HepG2 (cell line): ENCODE results near the gene RPS27A. TPM values are rescaled to one million over a fixed set of nuclear protein-coding genes. Genes with fewer than 3 reads are reported as not detected.

Source experiments
- ATAC-seq: fragments of 200-7000 bp; cut with Tn5 transposase; 3 replicates; pipeline ENCODE4 v1.9.1; 2020; ENCODE audit warnings: mild to moderate bottlenecking, moderate library complexity
- BruUV-seq: library from RNA; stranded (reverse); fragments of 400-500 nt; replicated peaks from 2 replicates; lab custom pipeline; 2021; lab: Mats Ljungman, UMichigan
- CTCF ChIA-PET: fragments of 300-600 bp; formaldehyde crosslinking; extraction: SDS; loops from one replicate; lab custom pipeline; 2021; ENCODE audit warnings: low total read pairs, inconsistent platforms, low intra/inter-chr PET ratio; lab: Yijun Ruan, JAX
- POLR2A ChIA-PET: fragments of 350-600 bp; sonication (Branson Sonifier 250); formaldehyde crosslinking; loops from one replicate; lab custom pipeline; 2020; ENCODE audit warnings: antibody characterized with exemption, inconsistent platforms; lab: Yijun Ruan, JAX
- DNase-seq: peaks from one replicate; pipeline ENCODE4 v3.0.0-alpha.2; 2015; ENCODE audit warnings: low spot score
- FAIRE-seq: peaks from 3 replicates; lab custom pipeline; 2011; peaks lifted over from hg19 to GRCh38; lab: Jason Lieb, UNC
- H2AFZ ChIP-seq: one replicate; pipeline ENCODE4 v1.6.1; 2011; ENCODE audit warnings: low read length, inconsistent platforms
- H3K27ac ChIP-seq: fragments of 300-600 bp; 3 replicates; pipeline ENCODE4 v1.8.0; 2011; ENCODE audit warnings: mixed run types, mild to moderate bottlenecking, mixed read lengths, low read length, inconsistent platforms; ENCODE audit not compliant: insufficient read depth; ENCODE audit errors: extremely low read length
- H3K27me3 ChIP-seq, 2 experiments: fragments of 200-600 bp in 1 of 2; 2 replicates in 1 of 2; 3 replicates in 1 of 2; pipeline versions ENCODE4 v1.6.0 to v1.8.0; 2011; ENCODE audit warnings: low read length in 2 of 2, mild to moderate bottlenecking in 2 of 2, moderate library complexity in 2 of 2, inconsistent platforms in 1 of 2; ENCODE audit not compliant: insufficient read depth in 2 of 2, control insufficient read depth in 1 of 2
- H3K36me3 ChIP-seq, 2 experiments: fragments of 200-600 bp in 1 of 2; replicated peaks in 1 of 2; 2 replicates in 1 of 2; 3 replicates in 1 of 2; pipeline versions ENCODE4 v1.5.1 to v1.8.0; 2011; ENCODE audit warnings: low read length in 2 of 2, inconsistent platforms in 1 of 2; ENCODE audit not compliant: insufficient read depth in 2 of 2, control insufficient read depth in 1 of 2
- H3K4me1 ChIP-seq: 2 replicates; pipeline ENCODE4 v1.5.1; 2012; ENCODE audit warnings: low read length, inconsistent platforms; ENCODE audit not compliant: insufficient read depth
- H3K4me2 ChIP-seq: 2 replicates; pipeline ENCODE4 v1.6.0; 2011; ENCODE audit warnings: low read depth, low read length, inconsistent platforms
- H3K4me3 ChIP-seq, 3 experiments: fragments of 200-600 bp in 1 of 3; sonication (generic), shearing (Covaris generic) in 1 of 3; replicated peaks in 1 of 3; 2 replicates each; pipeline ENCODE4 v1.5.1; 2011 to 2016; ENCODE audit warnings: low read length in 3 of 3, inconsistent platforms in 2 of 3, low read depth in 2 of 3, mild to moderate bottlenecking in 2 of 3, control low read depth in 1 of 3, mixed read lengths in 1 of 3; ENCODE audit not compliant: insufficient read depth in 1 of 3
- H3K79me2 ChIP-seq: one replicate; pipeline ENCODE4 v1.6.1; 2011; ENCODE audit warnings: low read length, inconsistent platforms; ENCODE audit not compliant: insufficient read depth
- H3K9ac ChIP-seq: 2 replicates; pipeline ENCODE4 v1.6.0; 2011; ENCODE audit warnings: mild to moderate bottlenecking, low read depth, low read length, inconsistent platforms; ENCODE audit not compliant: insufficient read depth
- H3K9me3 ChIP-seq: 2 replicates; pipeline ENCODE4 v1.5.1; 2012; ENCODE audit warnings: mild to moderate bottlenecking, low read length
- H4K20me1 ChIP-seq: 2 replicates; pipeline ENCODE4 v1.6.0; 2011; ENCODE audit warnings: inconsistent platforms, mild to moderate bottlenecking, low read length, moderate library complexity; ENCODE audit not compliant: insufficient read depth
- ARNTL ChIP-seq: sonication (generic); formaldehyde crosslinking; IDR thresholded peaks from 2 replicates; pipeline ENCODE4 v1.4.0; 2020; ENCODE audit warnings: mild to moderate bottlenecking, missing genetic modification reagents
- HNRNPH1 ChIP-seq: fragments of 200-400 bp; formaldehyde crosslinking; optimal IDR thresholded peaks from 2 replicates; pipeline ENCODE3; 2017; ENCODE audit warnings: mild to moderate bottlenecking, low read depth, low read length
- NFAT5 ChIP-seq: sonication (generic); formaldehyde crosslinking; IDR thresholded peaks from 2 replicates; pipeline ENCODE4 v1.4.0; 2020; ENCODE audit warnings: missing genetic modification reagents
- POLR2A ChIP-seq, 2 experiments: IDR thresholded peaks; 2 replicates each; pipeline ENCODE4 v1.6.1; 2011; ENCODE audit warnings: low read depth in 2 of 2, low read length in 2 of 2, mild to moderate bottlenecking in 1 of 2, moderate library complexity in 1 of 2; ENCODE audit not compliant: insufficient read depth in 1 of 2
- PRPF4 ChIP-seq: fragments of 200-400 bp; formaldehyde crosslinking; IDR thresholded peaks from 2 replicates; pipeline ENCODE4 v1.6.1; 2016; ENCODE audit warnings: low read length, low read depth; ENCODE audit not compliant: poor library complexity, severe bottlenecking
- RBFOX2 ChIP-seq: fragments of 200-400 bp; formaldehyde crosslinking; IDR thresholded peaks from 2 replicates; pipeline ENCODE4 v1.6.1; 2017; ENCODE audit warnings: low read depth, mild to moderate bottlenecking, low read length
- TBX2 ChIP-seq: sonication (generic); formaldehyde crosslinking; IDR thresholded peaks from 2 replicates; pipeline ENCODE4 v1.5.0; 2020; ENCODE audit warnings: missing genetic modification reagents, mild to moderate bottlenecking, borderline replicate concordance
- TCF7L2 ChIP-seq: IDR thresholded peaks from 2 replicates; pipeline ENCODE4 v1.6.1; 2011; ENCODE audit warnings: mild to moderate bottlenecking, low read depth, low read length, moderate library complexity
- ZKSCAN1 ChIP-seq: fragments of 150-350 bp; IDR thresholded peaks from 2 replicates; pipeline ENCODE4 v1.6.1; 2014; ENCODE audit warnings: low read length
- ZMYM3 ChIP-seq: sonication (generic); formaldehyde crosslinking; IDR thresholded peaks from 2 replicates; pipeline ENCODE4 v1.5.1; 2020; ENCODE audit warnings: mild to moderate bottlenecking, missing genetic modification reagents
- ZNF329 ChIP-seq: sonication (generic); formaldehyde crosslinking; IDR thresholded peaks from 2 replicates; pipeline ENCODE4 v1.9.0; 2021; ENCODE audit warnings: low read depth, mild to moderate bottlenecking, missing genetic modification reagents
- ZNF546 ChIP-seq: sonication (generic); formaldehyde crosslinking; conservative IDR thresholded peaks from 2 replicates; pipeline ENCODE4 v1.8.1; 2023; ENCODE audit warnings: mild to moderate bottlenecking, missing genetic modification reagents
- ZNF563 ChIP-seq: sonication (generic); formaldehyde crosslinking; IDR thresholded peaks from 2 replicates; pipeline ENCODE4 v1.8.0; 2022; ENCODE audit warnings: mild to moderate bottlenecking, moderate library complexity, missing genetic modification reagents
- ZNF768 ChIP-seq: sonication (generic); formaldehyde crosslinking; IDR thresholded peaks from 2 replicates; pipeline ENCODE4 v1.4.0; 2020; ENCODE audit warnings: missing genetic modification reagents
- ZSCAN9 ChIP-seq: IDR thresholded peaks from 2 replicates; pipeline ENCODE4 v1.6.1; 2016; ENCODE audit warnings: borderline replicate concordance
- WGBS: methylation state at CpG from one replicate; pipeline ENCODE4 v1.1.6; 2017; ENCODE audit warnings: low lambda C conversion rate; 5-methylcytosine and 5-hydroxymethylcytosine counted together
- in situ Hi-C: cut with HindIII; loops from 2 replicates; pipeline ENCODE4 v1.10.0; 2017; ENCODE audit warnings: low pct_unique_long_range_greater_than_20kb; ENCODE audit not compliant: extremely low pct_ligation_motif_present
- intact Hi-C: fragments of 100-400 bp; cut with micrococcal nuclease; formaldehyde crosslinking; loops from one replicate; pipeline ENCODE4 v1.10.0; 2022; ENCODE audit not compliant: unreplicated experiment
- polyA plus RNA-seq, 8 experiments: library from polyadenylated mRNA; depleted of rRNA in 3 of 8; stranded (reverse) in 7 of 8; unstranded in 1 of 8; fragments of >200 nt; fragmentation: Illumina TruSeq in 4 of 8; extraction: Trizol in 4 of 8; gene quantifications; 2 replicates each; pipeline versions ENCODE4 v1.2.1 to v1.2.3, GENCODE V29; 2011 to 2016; ENCODE audit warnings: low read depth in 4 of 8, missing spikeins in 1 of 8, mixed read lengths in 1 of 8; ENCODE audit not compliant: insufficient read depth in 1 of 8
- total RNA-seq, 5 experiments: library from RNA; depleted of rRNA; stranded (reverse); fragments of >200 nt; fragmentation: Illumina TruSeq; extraction: Trizol; gene quantifications; 2 replicates each; pipeline ENCODE4 v1.2.3, GENCODE V29; 2016; ENCODE audit warnings: low read depth in 1 of 5

Gene RPS27A
- total and polyA plus RNA-seq, 2 of the 13 experiments (the other 11 are each of a cell fraction or from before 2014, with no cell fraction given) = 2,779 to 3,269 TPM

GRCh38 chr2:55224761-55225261 is 7.7 kb upstream of the RPS27A start:
- Histone ChIP-seq H4K20me1 (no peaks in the 10 kb centered on the region), H3K27me3 (no peaks in the 10 kb centered on the region), H3K4me2 (no peak overlapping the region), H3K9ac (no peak overlapping the region), H2AFZ (no peak overlapping the region), H3K9me3 (no peaks in the 10 kb centered on the region), H3K36me3 (peaks cover 2 to 3% of the 10 kb centered on the region in 2 experiments; a peak in 2 of 5 replicates), H3K4me3 (no peak overlapping the region), H3K27ac (no peak overlapping the region), H3K79me2 (peaks cover 6% of the 10 kb centered on the region), H3K4me1 (peaks cover 21% of the 10 kb centered on the region)
- ChIA-PET CTCF (no interaction called here), POLR2A (interaction anchor here (1.1 kb wide), 1 partner anchor 8 kb away, joined by 8 read pairs; the partner anchor contains the start of genes CLHC1 and RPS27A)
- DNase-seq (no peak), FAIRE-seq (no peak), ATAC-seq (peak; percentile 33; the same call in 2 of the 3 replicates)
- intact Hi-C loops = no loop called here
- TF ChIP-seq ZNF768 (CRISPR knock-in tag) (0 out of 2 replicates have a peak, but pooled peaks have one; percentile 10), ZMYM3 (CRISPR knock-in tag) (no peak), ZNF563 (CRISPR knock-in tag) (no peak), POLR2A (IDR thresholded peaks at IDR 0.05; ENCODE audit: insufficient read depth in 1 of 2, low read depth in 2 of 2, low read length in 2 of 2) (no peak), TBX2 (CRISPR knock-in tag) (no peak), RBFOX2 (0 out of 2 replicates have a peak, but pooled peaks have one; percentile 21)
- 96% methylated on average over 19 of the region's 19 CpGs for WGBS
- in situ Hi-C loops = no loop called here
- no TSS peak for BruUV-seq

DNA sequence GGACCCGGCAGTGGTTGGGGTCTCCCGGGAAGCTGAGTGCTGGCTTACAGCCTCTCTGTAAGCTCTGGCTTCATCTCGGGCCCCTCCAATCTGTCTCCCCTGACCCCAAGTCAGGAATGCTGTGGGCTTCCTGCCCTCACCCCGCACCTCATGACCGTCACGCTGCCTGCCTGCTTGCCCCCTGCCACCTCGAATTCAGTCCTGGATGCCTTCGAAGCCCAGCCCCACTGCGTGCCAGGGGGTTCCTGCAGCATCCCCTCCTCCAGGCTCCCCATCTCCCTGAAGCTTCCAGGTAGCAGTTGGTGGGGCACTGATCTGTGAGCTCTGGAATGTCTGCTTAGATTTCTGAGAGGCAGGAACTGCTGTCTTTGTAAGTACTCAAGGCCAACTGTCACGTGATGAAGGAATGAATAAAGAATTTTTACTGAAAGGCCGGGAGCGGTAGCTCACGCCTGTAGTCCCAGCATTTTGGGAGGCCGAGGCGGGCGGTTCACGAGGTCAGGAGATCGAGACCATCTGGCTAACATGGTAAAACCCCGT is 6.9 kb upstream of the RPS27A start:
- no peaks in the 10 kb centered on the region for H3K27me3 ChIP-seq
- intact Hi-C loops (no loop called here), in situ Hi-C loops (no loop called here)
- H3K4me2 ChIP-seq = no peak overlapping the region
- no peaks in the 10 kb centered on the region for H4K20me1 ChIP-seq
- H3K36me3 ChIP-seq = peaks cover 2 to 3% of the 10 kb centered on the region in 2 experiments; a peak in 2 of 5 replicates
- no peak overlapping the region for H2AFZ ChIP-seq
- no TSS peak for BruUV-seq
- ChIA-PET CTCF (no interaction called here), POLR2A (no interaction called here)
- FAIRE-seq (no peak), DNase-seq (no peak), ATAC-seq (no peak)
- H3K27ac ChIP-seq = no peak overlapping the region
- no peak overlapping the region for H3K4me3 ChIP-seq
- 86% methylated on average over 19 of the region's 19 CpGs for WGBS
- H3K9me3 ChIP-seq = no peaks in the 10 kb centered on the region
- peaks cover 29% of the 10 kb centered on the region for H3K4me1 ChIP-seq
- H3K79me2 ChIP-seq = peaks cover 7% of the 10 kb centered on the region
- H3K9ac ChIP-seq = no peak overlapping the region
- no peak for TF ChIP-seq ZNF546 (CRISPR knock-in tag)
- no peak for TF ChIP-seq HNRNPH1
- no peak for TF ChIP-seq ZSCAN9 (CRISPR knock-in tag)
- TF ChIP-seq PRPF4 = no peak
- no peak for TF ChIP-seq NFAT5 (CRISPR knock-in tag)
- no peak for TF ChIP-seq ARNTL
- no peak for TF ChIP-seq ZNF329 (CRISPR knock-in tag)
- TF ChIP-seq TCF7L2 = no peak
- TF ChIP-seq ZKSCAN1 = no peak
